GM21825 (cell line): ENCODE measurements around the gene R3HDM4.

ENCODE experiments used
- ATAC-seq: cut with Tn5 transposase; IDR thresholded peaks from one replicate; pipeline ENCODE4 v1.9.1; 2021; ENCODE audit warnings: mild to moderate bottlenecking, moderate library complexity; ENCODE audit not compliant: unreplicated experiment

R3HDM4 gene

DNA sequence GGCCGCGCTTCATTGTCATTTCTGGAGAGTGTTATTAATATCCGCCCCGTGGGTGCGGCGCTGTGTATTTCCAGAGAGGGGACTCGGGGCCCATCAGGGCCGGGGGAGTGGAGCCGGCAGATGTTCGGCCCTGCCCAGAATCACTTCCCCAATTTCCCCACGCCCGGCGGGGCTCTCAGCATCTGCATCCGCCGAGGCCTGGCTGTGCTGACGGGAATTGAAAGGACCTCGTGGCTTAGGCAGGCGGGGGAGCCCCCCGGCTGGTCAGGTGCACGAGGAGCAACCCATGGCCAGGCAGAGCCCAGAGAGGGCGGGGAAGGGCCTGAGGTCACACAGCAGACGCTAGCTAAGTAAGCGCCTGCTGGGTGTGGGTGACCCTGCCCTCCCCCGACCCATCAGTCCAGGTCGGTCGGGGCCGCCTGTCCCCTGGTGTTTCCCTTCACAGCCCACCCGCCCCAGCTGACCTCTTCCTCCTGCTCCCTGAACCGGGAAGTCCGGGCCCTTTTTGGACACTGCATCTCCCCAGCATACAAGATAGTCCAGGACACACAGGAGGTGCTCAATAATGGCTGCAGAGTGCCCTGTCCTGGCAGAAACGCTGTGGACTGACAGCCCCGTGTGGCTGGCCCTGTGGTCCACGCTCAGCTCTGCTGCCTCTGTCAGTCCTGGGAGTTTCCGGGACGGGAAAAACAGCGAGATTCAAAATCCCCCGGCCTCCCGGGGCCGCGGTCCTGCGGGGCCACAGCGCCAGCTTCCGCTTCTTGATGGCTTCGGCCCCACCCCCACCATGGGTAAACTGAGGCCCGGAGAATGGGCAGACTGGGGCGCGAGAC, 34.9 kb upstream of the R3HDM4 start:
- ATAC-seq = peak; percentile 60

DNA sequence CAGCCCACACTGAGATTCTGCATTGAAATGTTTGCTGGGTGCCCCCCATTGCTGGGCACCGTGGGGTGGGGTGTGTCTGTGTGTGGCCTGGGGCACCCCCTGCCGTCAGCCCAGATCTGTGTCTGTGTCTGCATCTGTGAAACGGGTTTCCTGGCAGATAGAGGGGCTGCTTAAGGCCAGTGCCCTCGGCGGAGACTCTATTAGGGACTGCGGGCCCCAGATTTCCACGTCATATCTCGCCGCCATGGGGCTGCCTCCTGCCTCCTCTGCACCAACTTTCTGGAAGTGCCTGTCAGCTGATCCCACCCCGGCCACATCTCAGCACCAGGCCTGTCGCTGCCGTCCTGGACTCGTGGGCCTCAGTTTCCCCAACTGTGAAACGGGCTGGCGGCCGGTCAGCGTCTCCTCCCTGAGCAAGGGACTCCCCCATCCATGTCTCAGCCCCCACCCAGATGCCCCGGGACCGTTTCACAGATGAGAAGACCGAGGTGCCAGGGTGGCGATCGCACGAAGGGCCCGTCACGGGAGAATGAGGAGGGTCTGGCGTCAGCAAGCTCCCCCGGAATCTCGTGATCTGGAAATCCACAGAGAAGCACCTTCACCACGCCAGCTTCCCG, 34.2 kb upstream of the R3HDM4 start:
- peak; percentile 11 for ATAC-seq

DNA sequence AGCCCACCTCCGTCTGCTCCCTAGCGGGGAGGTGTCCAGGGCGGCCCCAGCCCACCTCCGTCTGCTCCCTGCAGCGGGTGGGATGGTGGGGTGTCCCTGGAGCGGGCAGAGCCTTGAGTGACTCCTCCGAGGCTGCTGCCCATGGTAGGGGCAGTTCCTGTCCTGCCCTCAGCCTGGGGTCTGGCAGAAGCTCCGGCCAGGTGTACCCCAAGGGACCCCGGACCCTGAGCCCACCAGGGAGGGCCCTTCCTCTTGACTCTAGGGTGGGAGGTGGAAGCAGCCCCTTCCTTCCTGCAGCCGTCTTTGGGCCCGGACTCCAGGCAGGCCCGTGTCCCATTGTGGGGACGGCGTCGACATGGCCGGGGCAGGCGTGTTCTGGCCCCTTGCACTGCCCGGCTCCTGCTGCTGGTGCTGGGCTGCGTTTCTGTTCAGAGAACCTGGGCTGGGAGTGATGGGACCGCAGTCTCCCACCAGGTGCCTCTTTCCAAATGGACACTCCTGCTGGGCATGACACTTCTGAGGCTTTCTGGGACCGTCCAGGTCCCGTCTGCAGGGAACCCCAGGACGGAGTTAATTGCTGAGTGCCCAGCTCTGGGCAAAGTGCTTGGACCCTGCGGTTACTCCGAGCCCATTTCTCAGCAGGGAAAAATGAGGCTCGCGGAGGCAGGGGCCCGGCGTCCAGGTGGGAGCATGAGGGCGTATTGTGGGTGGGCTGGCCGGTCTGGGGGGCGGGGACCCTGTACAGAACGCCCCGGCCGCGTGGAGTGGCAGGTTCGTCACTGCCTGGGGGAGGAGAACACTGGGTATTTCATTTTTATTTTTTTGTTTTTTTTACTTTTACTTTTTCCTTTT, 32.6 kb upstream of the R3HDM4 start:
- ATAC-seq = no peak

DNA sequence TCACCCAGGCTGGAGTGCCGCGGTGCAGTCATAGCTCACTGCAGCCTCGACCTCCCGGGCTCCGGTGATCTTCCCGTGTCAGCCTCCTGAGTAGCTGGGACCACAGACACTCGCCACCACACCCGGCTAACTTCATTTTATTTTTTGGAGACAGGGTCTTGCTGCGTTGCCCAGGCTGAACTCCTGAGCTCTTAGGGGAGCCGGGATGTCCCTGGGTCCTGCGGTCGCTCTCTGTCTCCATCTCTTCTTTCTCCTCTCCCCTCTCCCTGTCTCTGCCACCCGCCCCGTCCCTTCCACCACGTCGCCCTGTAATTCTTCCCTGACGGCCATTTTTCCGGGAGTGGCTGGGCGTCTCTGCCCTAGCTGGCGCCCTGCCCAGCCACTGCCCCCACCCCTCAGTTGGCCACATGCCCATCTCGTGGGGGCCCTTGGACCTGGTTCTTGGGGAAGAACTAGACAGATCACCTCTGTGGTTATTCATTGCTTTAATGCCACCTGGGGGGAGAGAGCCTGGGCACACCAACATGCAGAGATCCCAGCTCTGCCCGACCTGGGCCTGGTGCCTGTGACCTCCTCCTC, 31.7 kb upstream of the R3HDM4 start:
- no peak for ATAC-seq

DNA sequence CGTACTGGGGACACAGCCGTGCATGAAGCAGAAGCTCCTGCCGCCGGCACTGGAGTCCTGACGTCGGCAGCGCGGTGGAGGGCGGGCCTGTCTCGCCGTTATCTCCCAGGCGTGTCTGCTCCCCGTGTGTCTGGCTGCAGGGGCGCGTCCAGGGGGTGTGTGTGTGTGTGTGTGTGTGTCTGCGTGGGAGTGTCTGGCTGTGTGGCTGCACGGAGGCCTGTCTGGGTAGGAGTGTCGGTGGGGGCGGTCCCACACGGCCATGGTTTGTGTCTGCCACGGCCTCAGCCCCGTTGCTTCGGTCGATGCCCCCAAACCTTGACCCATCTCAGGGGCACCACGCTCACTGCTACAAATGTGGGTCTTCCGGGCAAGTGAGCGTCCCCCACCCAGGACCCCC, 31.1 kb upstream of the R3HDM4 start:
- ATAC-seq = no peak

DNA sequence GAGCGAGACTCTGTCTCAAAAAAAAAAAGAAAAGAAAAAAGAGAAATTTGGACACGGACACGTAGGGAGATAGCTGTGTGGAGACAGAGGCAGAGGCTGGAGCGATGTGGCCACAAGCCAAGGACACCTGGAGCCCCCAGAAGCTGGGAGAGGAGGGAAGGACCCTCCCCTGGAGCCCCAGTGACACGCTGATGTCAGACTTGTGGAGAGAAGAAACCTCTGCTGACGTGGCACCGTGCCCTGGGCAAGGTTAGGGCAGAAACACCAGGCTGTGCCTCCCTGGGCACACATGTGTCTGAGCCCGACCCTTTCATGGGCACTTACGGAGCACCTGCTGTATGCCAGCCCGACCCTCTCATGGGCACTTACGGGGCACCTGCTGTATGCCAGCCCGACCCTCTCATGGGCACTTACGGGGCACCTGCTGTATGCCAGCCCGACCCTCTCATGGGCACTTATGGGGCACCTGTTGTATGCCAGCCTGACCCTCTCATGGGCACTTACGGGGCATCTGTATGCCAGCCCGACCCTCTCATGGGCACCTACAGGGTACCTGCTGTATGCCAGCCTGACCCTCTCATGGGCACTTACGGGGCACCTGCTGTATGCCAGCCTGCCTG, 30.6 kb upstream of the R3HDM4 start:
- no peak for ATAC-seq

DNA sequence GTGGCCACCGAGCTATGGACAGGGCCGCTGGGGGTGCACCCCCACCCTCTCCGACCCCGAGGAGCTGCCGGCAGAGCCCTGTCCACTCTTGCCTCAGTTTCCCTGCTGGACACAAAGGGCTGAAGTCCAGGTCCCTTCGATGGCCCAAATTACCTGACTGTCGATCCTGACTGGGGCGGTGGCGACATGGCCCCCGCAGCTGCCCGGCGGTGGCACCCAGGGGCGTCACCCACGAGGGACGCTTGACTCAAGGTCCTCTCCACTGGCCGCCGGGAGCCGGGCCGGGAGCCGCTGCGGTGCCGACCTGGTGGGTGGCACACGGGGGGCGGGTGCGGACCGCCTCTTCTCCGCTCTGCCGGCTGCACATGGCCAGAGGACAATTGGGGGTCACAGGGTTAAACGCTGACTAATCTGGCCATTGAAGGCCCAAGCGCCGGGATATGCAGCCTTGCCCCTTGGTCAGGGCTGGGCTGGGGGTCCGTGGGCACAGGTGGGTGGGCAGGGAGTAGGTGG, 29.2 kb upstream of the R3HDM4 start:
- no peak for ATAC-seq

DNA sequence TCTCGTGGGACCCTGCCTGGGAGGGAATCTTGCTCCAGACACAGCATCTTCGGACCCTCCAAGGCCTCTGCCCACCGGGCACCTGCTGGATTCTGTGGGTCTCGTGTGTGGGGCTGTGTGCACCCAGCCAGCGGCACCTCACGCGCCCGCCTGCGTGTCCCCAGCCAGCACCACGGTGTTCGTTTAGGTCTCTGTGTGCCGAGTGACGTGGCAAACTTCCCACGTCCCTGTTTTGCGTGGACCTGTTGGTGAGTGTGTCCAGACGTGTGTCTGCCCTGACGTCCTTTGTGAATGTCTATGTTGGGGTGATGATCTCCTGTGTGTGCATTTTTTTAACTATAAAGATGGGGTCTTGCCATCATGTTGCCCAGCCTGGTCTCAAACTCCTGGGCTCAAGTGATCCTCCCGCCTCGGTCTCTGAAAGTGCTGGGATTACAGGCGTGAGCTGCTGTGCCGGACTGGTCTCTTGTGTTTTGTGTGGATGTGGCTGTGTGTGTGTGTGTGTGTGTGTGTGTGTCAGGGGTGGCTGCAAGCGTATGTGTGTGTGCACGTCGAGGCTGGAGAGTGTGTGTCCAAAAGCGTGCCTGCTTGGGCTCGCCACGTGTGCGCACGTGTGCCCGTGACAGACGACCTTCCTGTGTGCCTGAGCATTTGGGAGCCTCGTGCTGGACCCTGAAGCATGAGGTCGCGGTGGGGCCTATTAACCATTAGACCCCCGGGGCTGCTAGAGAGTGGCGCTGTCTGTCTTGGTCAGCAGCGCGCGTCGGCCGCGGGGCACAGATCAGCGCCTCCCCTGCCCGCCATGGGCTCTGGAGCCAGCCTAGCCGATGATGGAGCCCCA, 28.5 kb upstream of the R3HDM4 start:
- peak; percentile 1 for ATAC-seq

DNA sequence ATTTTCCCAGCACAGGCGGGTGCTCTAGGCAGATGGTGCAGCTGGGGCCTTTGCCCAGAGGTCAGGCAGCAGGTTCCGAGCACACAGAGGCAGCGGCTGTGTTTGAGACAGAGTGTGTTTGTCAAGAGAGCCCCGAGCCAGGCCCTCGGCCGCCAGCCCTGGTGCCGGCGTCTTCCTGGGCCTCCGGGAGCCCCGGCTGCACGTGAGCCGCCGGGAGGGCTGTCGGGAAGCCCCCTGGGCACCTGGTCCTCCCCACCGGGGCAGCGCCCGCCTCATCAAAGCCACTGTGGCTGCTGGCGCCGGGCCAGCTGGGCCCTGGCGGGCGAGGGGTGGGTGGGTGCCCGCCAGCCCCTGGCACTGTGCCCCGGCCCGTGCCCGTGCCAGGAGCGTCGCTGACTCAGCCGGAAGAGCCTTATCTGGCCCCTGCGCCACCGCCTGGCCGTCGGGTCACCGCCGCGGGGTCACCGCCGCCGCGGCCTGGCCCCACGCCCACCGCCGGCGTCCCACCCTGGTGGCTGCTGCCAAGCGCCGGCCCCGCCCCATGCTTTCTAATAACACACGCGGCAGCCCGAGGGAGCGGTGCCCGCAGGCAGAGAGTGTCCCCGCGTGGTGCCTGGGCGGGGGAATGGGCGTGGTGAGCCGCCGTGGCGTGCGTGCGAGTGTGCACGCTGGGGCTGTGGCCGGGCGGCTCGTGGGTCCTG, 27.7 kb upstream of the R3HDM4 start:
- peak; percentile 28 for ATAC-seq

DNA sequence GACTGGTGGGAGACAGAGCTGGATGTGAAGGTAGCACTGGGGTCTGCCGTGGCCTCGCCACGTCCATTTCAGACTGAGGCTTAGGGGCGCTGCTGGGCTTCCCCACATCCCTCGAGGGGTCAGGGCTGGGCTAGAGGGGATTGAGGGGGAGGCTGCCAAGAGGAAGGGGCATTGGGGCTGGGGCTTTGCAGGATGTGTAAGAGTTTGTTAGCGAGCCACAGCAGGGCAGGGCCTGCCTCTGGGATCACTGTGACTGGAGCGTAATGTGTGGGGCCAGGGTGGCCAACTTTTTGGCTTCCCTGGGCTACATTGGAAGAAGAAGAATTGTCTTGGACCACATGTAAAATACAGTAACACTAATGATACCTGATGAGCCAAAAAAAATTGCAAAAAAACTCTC, 26.9 kb upstream of the R3HDM4 start:
- no peak for ATAC-seq

DNA sequence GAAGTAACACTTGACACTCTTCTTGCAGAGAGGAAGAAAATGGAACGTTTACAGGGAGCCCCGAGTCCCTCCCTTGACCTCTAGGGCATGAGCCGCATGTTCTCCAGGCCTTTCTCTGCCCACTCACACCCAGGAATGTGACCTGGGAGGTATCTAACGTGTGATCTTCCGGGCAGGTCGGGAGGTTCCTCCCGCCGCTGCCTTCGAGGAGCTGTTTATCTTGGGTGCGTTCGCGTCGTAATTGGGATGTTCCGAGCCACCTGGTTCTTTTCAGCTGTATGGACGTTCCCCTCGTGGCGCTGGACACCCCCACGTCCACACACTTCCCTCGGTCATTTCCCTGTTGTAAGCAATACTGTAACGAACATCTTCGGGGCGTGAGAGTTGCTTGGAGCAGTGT, 26.4 kb upstream of the R3HDM4 start:
- ATAC-seq = no peak

DNA sequence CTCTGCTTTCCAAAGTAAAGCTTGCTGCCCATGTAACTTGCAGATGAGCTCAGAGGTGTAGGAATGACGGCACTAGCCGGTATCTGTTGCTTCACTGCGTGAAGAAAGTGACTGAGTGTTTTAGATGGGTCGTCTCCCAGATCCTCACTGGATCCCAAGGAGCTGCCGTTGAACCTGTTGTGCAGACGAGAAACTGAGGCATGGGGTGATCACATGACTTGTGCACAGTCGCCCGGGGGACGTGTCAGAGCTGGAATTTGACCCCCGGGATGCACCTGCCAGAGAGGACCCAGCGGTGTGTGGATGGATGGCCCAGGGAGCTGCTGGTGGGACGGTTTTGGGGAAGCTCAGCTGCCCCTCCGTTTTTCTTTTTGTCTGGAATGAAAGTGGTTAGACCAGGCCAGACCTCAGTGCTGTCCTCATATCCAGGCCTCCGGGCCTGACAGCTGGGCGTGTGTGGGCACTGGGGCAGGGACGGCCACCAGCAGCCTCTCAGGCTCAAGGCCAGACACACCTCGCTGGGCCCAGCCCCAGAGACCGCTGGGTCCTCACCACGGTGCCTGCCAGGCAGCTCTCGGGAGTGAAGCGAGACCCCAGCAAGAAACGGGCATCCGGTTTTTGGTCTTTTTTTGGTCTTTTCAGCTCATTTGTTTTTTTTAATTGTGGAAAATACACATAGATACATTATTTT, 25.4 kb upstream of the R3HDM4 start:
- ATAC-seq = no peak

DNA sequence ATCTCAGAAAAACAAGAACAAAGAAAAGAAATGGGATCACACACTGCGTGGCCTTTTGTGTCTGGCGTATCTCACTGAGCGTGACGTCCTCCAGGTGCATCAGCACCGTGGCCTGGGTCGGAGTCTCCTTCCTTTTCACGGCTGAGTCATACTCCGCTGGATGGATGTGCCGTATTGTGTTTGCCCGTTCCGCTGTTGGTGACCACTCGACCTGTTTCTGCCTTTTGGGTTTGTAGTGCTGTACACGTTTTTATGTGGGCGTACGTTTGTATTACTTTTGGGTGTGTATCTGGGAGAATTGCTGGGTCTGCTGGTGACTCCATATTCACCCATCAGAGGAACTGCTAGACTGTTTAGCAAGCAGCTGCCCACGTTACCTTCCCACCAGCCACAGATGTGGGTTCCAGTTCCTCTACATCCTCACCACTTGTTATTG, 24.3 kb upstream of the R3HDM4 start:
- ATAC-seq = no peak

DNA sequence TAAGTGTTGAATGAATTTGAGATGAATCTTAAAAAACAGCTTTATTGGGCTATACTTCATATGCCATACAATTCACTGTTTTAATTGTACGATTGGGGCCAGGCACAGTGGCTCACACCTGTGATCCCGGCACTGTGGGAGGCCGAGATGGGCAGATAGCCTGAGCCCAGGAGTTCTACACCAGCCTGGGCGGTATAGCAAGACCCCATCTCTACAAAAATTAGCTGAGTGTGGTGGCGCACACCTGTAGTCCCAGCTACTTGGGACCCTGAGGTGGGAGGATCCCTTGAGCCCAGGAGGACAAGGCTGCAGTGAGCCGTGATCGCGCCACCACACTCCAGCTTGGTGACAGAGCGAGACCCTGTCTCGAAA, 23.1 kb upstream of the R3HDM4 start:
- ATAC-seq = no peak

DNA sequence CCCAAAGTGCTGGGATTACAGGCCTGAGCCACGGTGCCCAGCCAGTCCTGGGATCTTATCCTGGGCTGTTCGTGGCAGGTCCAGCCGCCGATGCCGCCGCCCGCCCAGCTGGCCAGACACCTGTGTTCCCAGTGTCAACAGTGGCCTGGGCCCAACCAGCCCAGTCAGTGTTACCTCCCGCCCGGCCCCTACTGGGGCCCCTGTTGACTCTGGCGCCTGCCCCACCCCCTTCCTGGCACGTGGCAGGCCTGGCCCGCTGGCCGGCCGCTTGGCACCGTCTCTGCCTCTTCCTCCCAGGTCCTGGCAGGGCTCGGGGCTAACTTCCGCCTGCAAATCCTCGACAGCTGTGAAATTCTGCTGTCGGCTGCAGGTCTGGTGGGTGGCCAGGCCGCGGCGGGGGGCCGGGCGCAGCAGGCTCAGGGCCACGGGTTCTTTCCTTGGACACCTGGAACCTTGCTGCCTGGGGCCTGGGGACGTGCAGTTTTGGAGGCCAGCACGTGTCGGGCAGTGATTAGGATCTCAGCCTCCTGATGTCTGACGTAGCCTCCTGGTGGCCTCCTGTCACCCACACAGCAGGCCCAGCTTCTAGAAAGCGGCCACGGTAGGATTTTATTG, 22.0 kb upstream of the R3HDM4 start:
- no peak for ATAC-seq

DNA sequence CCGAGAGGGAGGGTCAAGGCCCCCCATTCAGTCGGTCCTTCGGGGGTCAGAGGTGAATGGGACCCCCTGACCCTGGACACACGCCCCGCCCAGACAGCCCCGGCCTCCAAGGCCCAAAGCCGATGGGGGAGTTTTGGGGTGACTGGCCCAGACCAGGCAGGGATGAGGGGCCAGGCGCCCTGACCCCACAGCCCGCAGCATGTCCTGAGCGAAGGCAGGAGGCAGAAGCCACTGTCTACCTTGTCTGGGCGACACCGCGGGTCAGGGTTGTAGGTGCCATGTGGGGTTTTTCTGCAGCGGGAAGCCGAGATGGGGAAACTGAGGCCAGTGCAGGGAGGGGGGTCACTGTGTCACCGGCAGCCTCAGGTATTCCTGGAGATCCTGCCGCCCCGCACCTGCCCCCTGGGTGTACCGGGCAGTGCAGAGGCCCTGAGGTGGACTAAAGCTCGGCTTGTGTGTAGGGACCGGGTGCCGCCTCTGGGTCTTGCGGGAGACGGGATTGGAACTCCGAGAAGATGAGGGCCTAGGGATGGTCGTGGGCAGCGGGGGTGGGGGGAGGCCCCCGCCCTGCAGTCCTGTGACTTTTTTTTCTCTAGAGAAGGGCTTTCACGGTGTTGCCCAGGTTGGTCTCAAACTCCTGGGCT, 21.3 kb upstream of the R3HDM4 start:
- ATAC-seq = no peak

DNA sequence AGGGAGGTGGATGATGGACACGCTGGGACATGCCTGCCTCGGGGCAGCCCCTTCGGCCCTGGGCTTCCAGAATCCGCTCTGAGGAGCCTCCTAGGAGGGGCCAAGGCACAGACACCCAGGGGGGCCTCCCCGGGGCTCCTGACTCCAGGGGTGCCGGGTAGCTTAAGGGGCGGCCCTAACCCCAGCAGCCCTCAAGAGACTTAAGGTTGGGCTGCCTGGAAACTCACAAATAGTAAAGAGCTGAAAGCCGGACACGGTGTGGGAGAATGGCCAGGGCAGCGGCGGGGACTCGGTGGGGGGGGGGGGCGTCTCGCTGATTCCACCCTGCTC, 20.5 kb upstream of the R3HDM4 start:
- ATAC-seq = no peak
